ENCODE results near the gene AVPR1B. TPM values are rescaled to one million over a fixed set of nuclear protein-coding genes. Genes with fewer than 3 reads are reported as not detected.

Gene AVPR1B
- total RNA-seq, 1 experiment from 2014 or later: not detected

DNA sequence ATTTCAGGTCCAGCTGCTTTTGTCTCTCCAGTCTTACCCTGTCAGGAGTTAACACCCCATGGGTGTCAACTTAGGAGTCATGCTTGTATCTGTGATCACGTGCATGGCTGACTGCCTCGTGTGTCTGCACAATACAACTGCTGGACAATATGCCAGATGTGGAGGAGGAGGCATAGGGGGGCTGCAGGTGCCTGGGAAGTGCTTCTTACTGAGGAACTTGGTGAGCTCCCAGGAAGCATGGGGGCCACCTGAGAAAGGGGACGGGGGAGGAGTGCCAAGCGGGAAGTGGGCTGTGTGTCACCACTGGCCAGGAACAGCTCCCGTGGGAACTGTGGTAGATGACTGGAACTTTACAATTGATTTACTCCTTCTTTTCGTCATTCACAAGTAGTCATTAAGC is 54.7 kb downstream of the AVPR1B start:
- TF ChIP-seq, protein P1, sequence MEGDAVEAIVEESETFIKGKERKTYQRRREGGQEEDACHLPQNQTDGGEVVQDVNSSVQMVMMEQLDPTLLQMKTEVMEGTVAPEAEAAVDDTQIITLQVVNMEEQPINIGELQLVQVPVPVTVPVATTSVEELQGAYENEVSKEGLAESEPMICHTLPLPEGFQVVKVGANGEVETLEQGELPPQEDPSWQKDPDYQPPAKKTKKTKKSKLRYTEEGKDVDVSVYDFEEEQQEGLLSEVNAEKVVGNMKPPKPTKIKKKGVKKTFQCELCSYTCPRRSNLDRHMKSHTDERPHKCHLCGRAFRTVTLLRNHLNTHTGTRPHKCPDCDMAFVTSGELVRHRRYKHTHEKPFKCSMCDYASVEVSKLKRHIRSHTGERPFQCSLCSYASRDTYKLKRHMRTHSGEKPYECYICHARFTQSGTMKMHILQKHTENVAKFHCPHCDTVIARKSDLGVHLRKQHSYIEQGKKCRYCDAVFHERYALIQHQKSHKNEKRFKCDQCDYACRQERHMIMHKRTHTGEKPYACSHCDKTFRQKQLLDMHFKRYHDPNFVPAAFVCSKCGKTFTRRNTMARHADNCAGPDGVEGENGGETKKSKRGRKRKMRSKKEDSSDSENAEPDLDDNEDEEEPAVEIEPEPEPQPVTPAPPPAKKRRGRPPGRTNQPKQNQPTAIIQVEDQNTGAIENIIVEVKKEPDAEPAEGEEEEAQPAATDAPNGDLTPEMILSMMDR (IDR thresholded peaks at IDR 0.05; ENCODE audit: insufficient read depth in 1 of 2, low read depth in 1 of 2, low read length in 1 of 2, severe bottlenecking in 1 of 2, unreplicated experiment in 1 of 2): no peak
- Histone ChIP-seq H3K36me3 (ENCODE audit: control insufficient read depth, insufficient read depth, low read length) (no peaks in the 10 kb centered on the region), H3K4me3 (ENCODE audit: low read depth, low read length) (no peak overlapping the region), H3K4me1 (peaks cover 14% of the 10 kb centered on the region; the same call in 1 of the 2 replicates), H3K9me3 (no peaks in the 10 kb centered on the region), H3K27me3 (replicated peaks; ENCODE audit: control insufficient read depth, insufficient read depth, low read length) (no peaks in the 10 kb centered on the region)
- Mint-ChIP-seq H3K4me1 (ENCODE audit: low read depth, unreplicated experiment) (peaks cover 13% of the 10 kb centered on the region), H3K9me3 (ENCODE audit: unreplicated experiment) (peaks cover 10% of the 10 kb centered on the region), H3K4me3 (ENCODE audit: unreplicated experiment) (no peak overlapping the region), H3K27ac (ENCODE audit: unreplicated experiment) (no peak overlapping the region), H3K27me3 (ENCODE audit: insufficient read depth, unreplicated experiment) (no peaks in the 10 kb centered on the region), H3K36me3 (ENCODE audit: insufficient read depth, unreplicated experiment) (no peaks in the 10 kb centered on the region)
- intact Hi-C loops (cut with micrococcal nuclease; ENCODE audit: unreplicated experiment): no loop called here
- no TSS peak for BruUV-seq (replicated peaks)
- CTCF ChIA-PET: no interaction called here
- POLR2A ChIA-PET: no interaction called here
- DNase-seq: no peak

DNA sequence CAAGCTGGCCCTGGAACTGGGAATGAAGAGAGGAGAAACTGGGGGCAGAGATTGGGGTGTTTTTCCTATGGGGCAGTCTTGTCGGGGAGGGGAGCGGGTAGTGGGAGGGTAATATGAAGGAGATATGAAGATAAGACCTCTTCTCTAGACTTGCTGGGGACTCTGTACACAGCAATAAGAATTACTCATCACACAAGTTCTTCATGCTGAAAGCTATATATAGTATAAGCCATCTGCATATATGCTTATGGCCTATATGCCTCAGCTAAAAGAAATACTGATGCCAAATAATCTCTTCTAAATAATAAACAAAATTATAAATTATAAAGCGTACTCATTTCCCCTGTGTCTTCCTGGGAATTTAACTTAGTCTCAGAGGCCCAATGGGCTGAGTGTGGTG is 56.3 kb downstream of the AVPR1B start:
- intact Hi-C loops (cut with micrococcal nuclease; ENCODE audit: unreplicated experiment): no loop called here
- Histone ChIP-seq H3K4me3 (ENCODE audit: low read depth, low read length) (no peak overlapping the region), H3K36me3 (ENCODE audit: control insufficient read depth, insufficient read depth, low read length) (no peaks in the 10 kb centered on the region), H3K9me3 (no peaks in the 10 kb centered on the region), H3K4me1 (peaks cover 9% of the 10 kb centered on the region; the same call in 1 of the 2 replicates), H3K27me3 (replicated peaks; ENCODE audit: control insufficient read depth, insufficient read depth, low read length) (no peaks in the 10 kb centered on the region)
- no peaks in the 10 kb centered on the region for H3K27me3 Mint-ChIP-seq (ENCODE audit: insufficient read depth, unreplicated experiment)
- H3K27ac Mint-ChIP-seq (ENCODE audit: unreplicated experiment): no peak overlapping the region
- H3K4me3 Mint-ChIP-seq (ENCODE audit: unreplicated experiment): no peak overlapping the region
- ChIA-PET POLR2A (no interaction called here), CTCF (no interaction called here)
- no TSS peak for BruUV-seq (replicated peaks)
- H3K4me1 Mint-ChIP-seq (ENCODE audit: low read depth, unreplicated experiment): peaks cover 17% of the 10 kb centered on the region
- TF ChIP-seq, protein P1 (IDR thresholded peaks at IDR 0.05; ENCODE audit: insufficient read depth in 1 of 2, low read depth in 1 of 2, low read length in 1 of 2, severe bottlenecking in 1 of 2, unreplicated experiment in 1 of 2): no peak
- peaks cover 10% of the 10 kb centered on the region for H3K9me3 Mint-ChIP-seq (ENCODE audit: unreplicated experiment)
- no peaks in the 10 kb centered on the region for H3K36me3 Mint-ChIP-seq (ENCODE audit: insufficient read depth, unreplicated experiment)
- no peak for DNase-seq

Other genes with a start within 250 kb of the AVPR1B start
- gene SLC26A9, start 173.9 kb downstream of the AVPR1B start, total RNA-seq (2022): 0.30 TPM in 1 of 2 replicates, not detected in the other
- not detected in 2 replicates for gene RAB7B, start 114.0 kb downstream of the AVPR1B start, total RNA-seq (2022)
- gene CTSE, start 93.5 kb downstream of the AVPR1B start, total RNA-seq (2022): 0.23 and 0.48 TPM in 2 replicates
- gene RHEX, start 64.2 kb downstream of the AVPR1B start, total RNA-seq (2022): not detected in 2 replicates
- gene FAM72A, start 85.5 kb upstream of the AVPR1B start, total RNA-seq (2022): 12.1 and 12.3 TPM in 2 replicates
- gene SRGAP2, start 86.2 kb upstream of the AVPR1B start, total RNA-seq (2022): 23.7 and 29.1 TPM in 2 replicates

All from Caco-2 (cell line).